Ovary (tissue), 3 donors: ENCODE data around the gene NTRK3.

Source experiments
- EP300 ChIP-seq: sonication (generic); formaldehyde crosslinking; IDR thresholded peaks from one replicate; pipeline ENCODE4 v1.6.1; 2017; ENCODE audit warnings: antibody characterized with exemption
- TF ChIP-seq, protein P1 (sequence below), 3 donors: fragments of 450-650 bp in 2 of 3; fragments of 200-600 bp in 1 of 3; IDR thresholded peaks; one replicate each; pipeline versions ENCODE4 v1.5.1 to v1.8.0; 2016 to 2022; ENCODE audit warnings: antibody characterized with exemption in 3 of 3, mild to moderate bottlenecking in 1 of 3
- donor health status: DM: no; HTN: no; CAD: no.

DNA sequence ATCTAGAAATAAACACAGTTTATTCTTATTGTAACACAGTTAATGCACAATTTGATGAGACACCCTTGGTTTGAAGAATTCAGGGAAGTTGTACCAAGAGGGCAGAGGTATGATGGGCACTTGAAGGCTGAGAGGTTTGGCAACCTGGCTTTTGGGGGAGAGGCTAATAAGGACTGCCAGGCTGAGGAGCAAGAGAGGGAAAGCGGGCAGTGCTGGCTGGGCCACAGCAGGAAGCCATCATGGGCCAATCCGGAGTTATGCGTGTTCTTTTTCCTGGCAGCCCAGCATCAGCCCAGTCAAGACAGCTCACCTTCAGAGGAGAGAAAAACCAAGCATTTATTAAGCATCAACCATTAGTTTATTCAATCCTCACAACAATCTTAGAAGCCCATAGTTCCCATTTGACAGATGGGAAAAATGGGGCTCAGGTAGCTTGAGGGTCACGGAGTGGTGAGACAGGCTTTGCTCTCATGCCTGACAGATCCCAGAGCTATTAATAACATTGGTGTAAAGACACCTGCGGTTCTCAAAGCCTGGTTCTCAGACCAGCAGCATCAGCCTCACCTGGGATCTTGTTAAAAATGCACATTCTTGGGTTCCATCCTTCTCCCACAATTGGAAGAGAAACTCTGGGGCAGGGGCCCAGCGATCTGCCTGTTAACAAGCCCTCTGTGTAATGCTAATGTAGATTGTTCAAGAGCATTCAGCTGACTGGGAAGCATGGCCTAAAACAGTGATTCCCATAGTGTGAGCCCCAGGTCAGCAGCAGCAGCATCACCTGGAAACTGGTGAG, 183.7 kb downstream of the NTRK3 start:
- TF ChIP-seq, protein P1, sequence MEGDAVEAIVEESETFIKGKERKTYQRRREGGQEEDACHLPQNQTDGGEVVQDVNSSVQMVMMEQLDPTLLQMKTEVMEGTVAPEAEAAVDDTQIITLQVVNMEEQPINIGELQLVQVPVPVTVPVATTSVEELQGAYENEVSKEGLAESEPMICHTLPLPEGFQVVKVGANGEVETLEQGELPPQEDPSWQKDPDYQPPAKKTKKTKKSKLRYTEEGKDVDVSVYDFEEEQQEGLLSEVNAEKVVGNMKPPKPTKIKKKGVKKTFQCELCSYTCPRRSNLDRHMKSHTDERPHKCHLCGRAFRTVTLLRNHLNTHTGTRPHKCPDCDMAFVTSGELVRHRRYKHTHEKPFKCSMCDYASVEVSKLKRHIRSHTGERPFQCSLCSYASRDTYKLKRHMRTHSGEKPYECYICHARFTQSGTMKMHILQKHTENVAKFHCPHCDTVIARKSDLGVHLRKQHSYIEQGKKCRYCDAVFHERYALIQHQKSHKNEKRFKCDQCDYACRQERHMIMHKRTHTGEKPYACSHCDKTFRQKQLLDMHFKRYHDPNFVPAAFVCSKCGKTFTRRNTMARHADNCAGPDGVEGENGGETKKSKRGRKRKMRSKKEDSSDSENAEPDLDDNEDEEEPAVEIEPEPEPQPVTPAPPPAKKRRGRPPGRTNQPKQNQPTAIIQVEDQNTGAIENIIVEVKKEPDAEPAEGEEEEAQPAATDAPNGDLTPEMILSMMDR (IDR thresholded peaks at IDR 0.05), result no peak
- no peak for TF ChIP-seq EP300
